GM19395 (cell line): ENCODE data around the gene SFMBT2.

Experiments
- ATAC-seq: cut with Tn5 transposase; IDR thresholded peaks from one replicate; pipeline ENCODE4 v1.9.1; 2021; ENCODE audit warnings: mild to moderate bottlenecking, moderate library complexity; ENCODE audit not compliant: unreplicated experiment

SFMBT2 gene

DNA sequence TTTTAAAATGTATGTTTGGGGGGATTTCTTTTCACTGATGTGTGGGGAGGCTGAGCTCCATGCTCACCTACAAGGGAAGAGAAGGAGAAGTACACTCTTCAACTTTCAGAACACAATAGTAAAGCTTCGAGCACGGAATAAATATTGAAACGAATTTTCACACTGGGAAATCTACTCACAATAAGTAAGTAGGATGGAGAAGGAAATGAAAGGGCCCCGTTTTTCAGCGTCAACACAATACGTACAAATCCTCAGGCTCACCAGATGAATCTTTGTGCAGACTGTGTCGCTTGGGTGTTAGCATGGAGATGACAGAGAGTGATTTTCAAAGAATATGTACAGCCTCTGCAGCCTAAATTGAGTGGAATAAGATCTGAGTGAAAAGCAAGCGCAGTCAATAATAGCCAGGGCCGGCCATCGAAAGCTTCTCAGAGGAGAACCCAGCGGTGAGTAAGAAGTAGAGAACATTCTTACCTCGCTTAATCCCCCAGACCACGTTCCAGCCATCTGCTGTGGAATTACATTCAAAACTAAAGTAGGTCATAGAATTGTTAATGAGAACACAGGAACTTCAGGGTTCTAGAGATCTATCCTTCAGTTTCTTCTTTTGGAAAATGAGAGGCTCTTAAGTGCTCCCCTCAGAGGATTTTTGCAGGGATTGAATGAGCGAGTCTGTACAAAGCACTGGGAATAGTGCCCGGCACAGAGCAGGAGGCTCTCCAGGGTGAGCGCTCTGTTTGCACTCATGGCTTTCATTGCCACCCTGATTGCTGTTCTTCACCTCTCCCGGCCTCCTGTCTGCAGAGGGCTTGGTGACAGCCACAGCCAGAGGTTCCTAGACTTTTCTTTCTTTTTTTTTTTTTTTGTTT lies 292.8 kb downstream of the SFMBT2 start:
- ATAC-seq: no peak

DNA sequence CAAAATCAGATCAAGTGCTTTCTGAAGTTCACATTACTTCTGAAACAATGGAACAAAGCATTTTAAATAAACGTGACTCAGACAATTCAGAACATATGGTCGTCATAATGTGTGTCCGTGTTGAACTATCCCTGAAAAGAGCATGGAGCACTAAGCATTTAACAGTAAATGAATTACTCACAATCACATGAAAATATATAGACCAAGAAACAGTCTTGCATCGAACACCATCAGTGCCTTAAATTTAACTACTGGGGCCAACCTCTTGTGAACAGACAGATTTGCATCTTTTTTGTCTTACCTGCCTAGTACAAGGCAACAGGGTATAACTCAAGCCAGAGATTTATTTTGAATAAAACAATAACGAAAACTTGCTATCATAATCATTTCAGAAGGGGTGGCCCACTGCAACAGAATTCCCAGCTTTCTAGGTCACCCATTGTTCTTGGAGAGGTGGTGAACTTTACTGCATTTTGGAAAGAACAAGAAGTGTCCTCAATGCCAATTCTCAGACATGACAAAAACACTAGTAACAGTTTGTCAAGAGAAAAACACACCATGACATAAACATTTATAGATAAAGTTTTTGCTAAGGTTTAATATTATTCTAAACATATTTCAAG lies 293.5 kb downstream of the SFMBT2 start:
- ATAC-seq: no peak

DNA sequence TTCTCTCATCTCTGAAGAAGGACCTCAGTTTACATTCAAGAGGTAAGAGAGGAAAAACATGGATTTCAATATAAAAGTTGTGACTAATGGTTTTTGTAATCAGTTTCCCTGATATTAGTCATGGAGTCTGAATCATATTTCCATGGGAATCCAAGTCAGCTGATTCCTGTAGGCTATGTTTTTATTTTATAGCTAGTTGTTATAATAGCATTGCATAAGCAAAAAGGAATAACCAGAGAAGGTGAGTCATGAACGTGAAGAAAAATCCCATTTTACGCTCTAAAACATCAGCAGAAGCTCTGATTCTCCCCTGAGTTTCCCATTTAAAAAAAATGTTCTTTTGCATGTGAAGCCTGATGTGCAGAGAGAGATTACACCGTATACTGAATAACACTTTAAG lies 299.3 kb downstream of the SFMBT2 start:
- ATAC-seq: no peak

DNA sequence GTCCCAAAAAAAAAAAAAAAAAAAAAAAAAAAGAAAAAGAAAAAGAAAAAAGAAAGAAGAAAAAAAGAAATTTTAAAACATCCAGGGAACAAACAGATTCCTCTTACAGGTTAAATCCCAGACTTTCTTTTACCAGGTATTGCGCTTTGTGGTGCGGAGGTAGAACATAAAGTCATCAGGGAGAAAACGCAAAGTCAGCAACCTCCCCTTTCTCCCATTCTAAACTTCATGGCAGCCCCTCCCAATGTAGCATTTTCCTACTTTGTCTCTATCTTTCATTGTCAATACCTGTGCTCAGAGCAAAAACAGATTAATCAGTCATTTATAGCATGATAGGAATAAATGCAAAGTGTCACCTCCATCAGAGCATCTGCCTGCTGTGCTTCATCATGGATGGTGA lies 299.7 kb downstream of the SFMBT2 start:
- no peak for ATAC-seq
